GM08714 (cell line): ENCODE measurements around the gene RAC2.

ENCODE experiments used
- H3K4me3 ChIP-seq: fragments of 200-500 bp; sonication (Bioruptor generic); 2 replicates; pipeline ENCODE4 v1.5.1; 2014; ENCODE audit warnings: mild to moderate bottlenecking, low read length, inconsistent platforms
- ZNF274 ChIP-seq: IDR thresholded peaks from 2 replicates; pipeline ENCODE4 v1.6.1; 2012; ENCODE audit warnings: mild to moderate bottlenecking, low read depth, low read length

RAC2 gene

GRCh38 chr22:37281195-37281594, 37.1 kb upstream of the RAC2 start:
- no peak for TF ChIP-seq ZNF274
- no peak overlapping the region for H3K4me3 ChIP-seq

GRCh38 chr22:37280718-37281117, 36.6 kb upstream of the RAC2 start:
- TF ChIP-seq ZNF274: no peak
- no peak overlapping the region for H3K4me3 ChIP-seq

- H3K4me3 ChIP-seq: no peak overlapping the region
- TF ChIP-seq ZNF274: no peak
Measured at GRCh38 chr22:37279331-37280181, 35.5 kb upstream of the RAC2 start.

GRCh38 chr22:37278261-37278660, 34.2 kb upstream of the RAC2 start:
- TF ChIP-seq ZNF274: no peak
- H3K4me3 ChIP-seq: no peak overlapping the region

GRCh38 chr22:37277384-37277783, 33.3 kb upstream of the RAC2 start:
- TF ChIP-seq ZNF274: no peak

GRCh38 chr22:37276776-37277175, 32.7 kb upstream of the RAC2 start:
- no peak for TF ChIP-seq ZNF274
- no peak overlapping the region for H3K4me3 ChIP-seq

More at GRCh38 chr22:37277384-37277783, 33.3 kb upstream of the RAC2 start:
- H3K4me3 ChIP-seq: no peak overlapping the region

- TF ChIP-seq ZNF274: no peak
- no peak overlapping the region for H3K4me3 ChIP-seq
Measured at GRCh38 chr22:37275622-37276021, 31.6 kb upstream of the RAC2 start.

GRCh38 chr22:37275134-37275533, 31.1 kb upstream of the RAC2 start:
- H3K4me3 ChIP-seq: no peak overlapping the region
- no peak for TF ChIP-seq ZNF274

- no peak for TF ChIP-seq ZNF274
- H3K4me3 ChIP-seq: no peak overlapping the region
Measured at GRCh38 chr22:37274380-37274862, 30.4 kb upstream of the RAC2 start.

GRCh38 chr22:37273846-37274225, 29.8 kb upstream of the RAC2 start:
- H3K4me3 ChIP-seq: no peak overlapping the region
- TF ChIP-seq ZNF274: no peak

- H3K4me3 ChIP-seq: no peak overlapping the region
- no peak for TF ChIP-seq ZNF274
Measured at GRCh38 chr22:37273126-37273845, 29.2 kb upstream of the RAC2 start.

- TF ChIP-seq ZNF274: no peak
- H3K4me3 ChIP-seq: no peak overlapping the region
Measured at GRCh38 chr22:37270928-37271650, 27.0 kb upstream of the RAC2 start.

GRCh38 chr22:37269936-37270678, 26.0 kb upstream of the RAC2 start:
- no peak overlapping the region for H3K4me3 ChIP-seq
- no peak for TF ChIP-seq ZNF274

GRCh38 chr22:37267661-37268413, 23.8 kb upstream of the RAC2 start:
- no peak for TF ChIP-seq ZNF274
- peak overlapping the region; percentile 56; the same call in 1 of the 2 replicates for H3K4me3 ChIP-seq
